ENCODE data around the gene VPS26B. TPM values are rescaled to one million over a fixed set of nuclear protein-coding genes. Genes with fewer than 3 reads are reported as not detected.

VPS26B gene
- total and polyA plus RNA-seq, 2 donors (not counting 3 experiments of a cell fraction or from before 2014, with no cell fraction given), result 40.2 to 53.1 TPM

DNA sequence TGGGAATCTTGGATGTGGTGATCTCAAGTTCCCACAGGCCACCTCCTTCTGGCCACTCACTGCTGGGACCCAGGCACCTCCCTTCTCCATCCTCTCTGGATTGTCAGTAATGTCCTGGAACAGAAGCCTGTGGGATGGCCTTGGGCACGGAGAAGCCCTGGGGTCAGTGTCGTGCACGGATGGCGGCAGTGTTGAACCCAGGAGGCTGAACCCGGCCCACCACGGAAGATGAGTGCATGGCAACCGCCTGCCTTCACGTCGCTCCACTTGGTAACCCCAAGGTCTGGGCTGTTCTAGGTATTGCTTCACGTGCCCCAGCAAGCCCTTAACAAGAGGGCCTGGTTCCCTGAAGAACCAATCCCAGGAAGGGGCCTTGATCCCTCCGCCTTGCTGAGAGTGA is 21.6 kb downstream of the VPS26B start:
- no peaks in the 10 kb centered on the region for H3K4me1 ChIP-seq (ENCODE audit: control insufficient read depth, extremely low read depth, insufficient read depth, low read length)
- TF ChIP-seq JUN (IDR thresholded peaks at IDR 0.05; ENCODE audit: borderline replicate concordance, insufficient read depth, insufficient read length, low read depth), result no peak
- TF ChIP-seq, protein P1, sequence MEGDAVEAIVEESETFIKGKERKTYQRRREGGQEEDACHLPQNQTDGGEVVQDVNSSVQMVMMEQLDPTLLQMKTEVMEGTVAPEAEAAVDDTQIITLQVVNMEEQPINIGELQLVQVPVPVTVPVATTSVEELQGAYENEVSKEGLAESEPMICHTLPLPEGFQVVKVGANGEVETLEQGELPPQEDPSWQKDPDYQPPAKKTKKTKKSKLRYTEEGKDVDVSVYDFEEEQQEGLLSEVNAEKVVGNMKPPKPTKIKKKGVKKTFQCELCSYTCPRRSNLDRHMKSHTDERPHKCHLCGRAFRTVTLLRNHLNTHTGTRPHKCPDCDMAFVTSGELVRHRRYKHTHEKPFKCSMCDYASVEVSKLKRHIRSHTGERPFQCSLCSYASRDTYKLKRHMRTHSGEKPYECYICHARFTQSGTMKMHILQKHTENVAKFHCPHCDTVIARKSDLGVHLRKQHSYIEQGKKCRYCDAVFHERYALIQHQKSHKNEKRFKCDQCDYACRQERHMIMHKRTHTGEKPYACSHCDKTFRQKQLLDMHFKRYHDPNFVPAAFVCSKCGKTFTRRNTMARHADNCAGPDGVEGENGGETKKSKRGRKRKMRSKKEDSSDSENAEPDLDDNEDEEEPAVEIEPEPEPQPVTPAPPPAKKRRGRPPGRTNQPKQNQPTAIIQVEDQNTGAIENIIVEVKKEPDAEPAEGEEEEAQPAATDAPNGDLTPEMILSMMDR (IDR thresholded peaks at IDR 0.05; ENCODE audit: extremely low read depth in 1 of 2, insufficient read depth in 1 of 2, low read depth in 1 of 2, low read length in 2 of 2), result no peak
- TF ChIP-seq, protein P2, sequence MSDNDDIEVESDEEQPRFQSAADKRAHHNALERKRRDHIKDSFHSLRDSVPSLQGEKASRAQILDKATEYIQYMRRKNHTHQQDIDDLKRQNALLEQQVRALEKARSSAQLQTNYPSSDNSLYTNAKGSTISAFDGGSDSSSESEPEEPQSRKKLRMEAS (IDR thresholded peaks at IDR 0.05; ENCODE audit: insufficient read depth, insufficient read length), result no peak
- TF ChIP-seq POLR2AphosphoS5 (IDR thresholded peaks at IDR 0.05; ENCODE audit: insufficient read depth, low read depth, low read length), result no peak
- no peak for TF ChIP-seq GATA2 (IDR thresholded peaks at IDR 0.05; ENCODE audit: insufficient read depth, insufficient read length, low read depth, low read length)
- TF ChIP-seq POLR2A (IDR thresholded peaks at IDR 0.05; ENCODE audit: low read depth, low read length), result no peak
- no peak for TF ChIP-seq EZH2 (IDR thresholded peaks at IDR 0.05; ENCODE audit: borderline replicate concordance, low read depth, low read length, severe bottlenecking)
- no peak for TF ChIP-seq MYC (IDR thresholded peaks at IDR 0.05; ENCODE audit: low read depth, low read length)
- TF ChIP-seq FOS (IDR thresholded peaks at IDR 0.05; ENCODE audit: borderline replicate concordance, insufficient read depth, low read length), result no peak
- H3K27ac ChIP-seq (ENCODE audit: insufficient read depth, low read depth, low read length), result no peak overlapping the region
- no TSS peak for BruUV-seq (replicated peaks)
- dilution Hi-C loops (cut with MboI; ENCODE audit: extremely low pct_ligation_motif_present, low sequenced_read_pairs), result no loop called here
- no peaks in the 10 kb centered on the region for H3K9me1 ChIP-seq (replicated peaks; ENCODE audit: control insufficient read depth, extremely low read depth, insufficient read depth, low read length)
- no peaks in the 10 kb centered on the region for H3K27me3 ChIP-seq (ENCODE audit: control insufficient read depth in 2 of 2, insufficient read depth in 2 of 2, low read length in 2 of 2)
- peaks cover 5 to 54% of the 10 kb centered on the region in 2 experiments for H3K36me3 ChIP-seq (ENCODE audit: control insufficient read depth in 2 of 2, extremely low read depth in 1 of 2, insufficient read depth in 2 of 2, low read length in 2 of 2)
- no peak overlapping the region for H3K4me2 ChIP-seq (ENCODE audit: insufficient read depth, low read length)
- no peak overlapping the region for H3K4me3 ChIP-seq (replicated peaks in 1 of 3; ENCODE audit: insufficient read depth in 1 of 3, low read depth in 1 of 3, low read length in 3 of 3)
- H3K79me2 ChIP-seq (ENCODE audit: control insufficient read depth, insufficient read depth, low read length), result no peaks in the 10 kb centered on the region
- H4K20me1 ChIP-seq (replicated peaks; ENCODE audit: control insufficient read depth, extremely low read depth, insufficient read depth, low read length), result no peaks in the 10 kb centered on the region
- no peak overlapping the region for H3K9ac ChIP-seq (replicated peaks; ENCODE audit: extremely low read depth, insufficient read depth, low read length)
- intact Hi-C loops (cut with micrococcal nuclease), result no loop called here
- ChIA-PET POLR2A (no interaction called here), CTCF (interaction anchor here (1.0 kb wide), 1 partner anchor 196 kb away, joined by 3 read pairs; no protein-coding TSS in a partner anchor)
- no peak for FAIRE-seq
- no peak overlapping the region for H2AFZ ChIP-seq (ENCODE audit: low read depth, low read length)
- no peak for DNase-seq (ENCODE audit: low read depth, low spot score)
- no peaks in the 10 kb centered on the region for H3K9me3 ChIP-seq (replicated peaks; ENCODE audit: control insufficient read depth, insufficient read depth, low read length)
